IPS-18c (cell line): Measurements from ENCODE around the gene LILRB4.
"Not testable (repeated sequence)": the region's sequence is repeated elsewhere in the genome, so short reads cannot be mapped to it uniquely, and the experiment has no call there.

Experiments
- H3K4me3 ChIP-seq: 2 replicates; pipeline ENCODE4 v1.7.0; 2013; ENCODE audit warnings: low read depth, mild to moderate bottlenecking, low read length, moderate library complexity; ENCODE audit not compliant: insufficient read depth
- H3K9me3 ChIP-seq: one replicate; pipeline ENCODE4 v1.6.1; 2013; ENCODE audit warnings: mild to moderate bottlenecking, low read length, moderate library complexity; ENCODE audit not compliant: control insufficient read depth, insufficient read depth

The LILRB4 gene

DNA sequence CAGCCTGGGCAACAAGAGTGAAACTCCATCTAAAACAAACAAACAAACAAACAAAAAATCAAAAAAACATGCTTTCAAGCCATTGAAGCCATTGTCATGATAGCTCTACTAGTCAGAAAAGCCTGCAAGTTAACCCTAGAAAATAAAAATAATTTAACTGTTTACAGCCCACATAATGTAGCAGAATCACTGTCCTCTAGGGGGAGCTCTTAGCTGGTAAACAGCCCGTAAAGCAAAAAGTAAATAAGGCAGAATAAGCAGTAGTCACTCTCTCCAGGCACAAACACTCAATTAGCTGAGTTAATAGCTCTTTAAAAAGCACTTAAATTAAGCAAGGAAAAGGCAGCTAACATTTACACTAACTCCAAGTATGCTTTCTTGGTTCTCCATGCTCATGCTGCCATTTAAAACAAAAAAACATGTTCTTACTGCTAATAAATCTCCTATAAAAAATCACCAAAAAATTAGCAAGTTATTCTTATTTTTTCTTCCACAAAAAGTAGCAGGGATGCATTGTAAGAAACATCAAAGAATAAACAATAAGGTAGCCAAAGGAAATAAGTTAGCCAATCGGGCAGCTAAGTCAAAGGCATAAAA lies 11.3 kb downstream of the LILRB4 start:
- Histone ChIP-seq H3K4me3 (no peak overlapping the region), H3K9me3 (peaks cover 6% of the 10 kb centered on the region)

GRCh38 chr19:54676210-54676834 lies 13.5 kb downstream of the LILRB4 start:
- H3K4me3 ChIP-seq, H3K9me3 ChIP-seq: not testable (repeated sequence)

- H3K9me3 ChIP-seq: peaks cover 2% of the 10 kb centered on the region
- no peak overlapping the region for H3K4me3 ChIP-seq
Measured at GRCh38 chr19:54677217-54677616, 14.4 kb downstream of the LILRB4 start.

GRCh38 chr19:54681596-54681995 lies 18.8 kb downstream of the LILRB4 start:
- H3K4me3 ChIP-seq, H3K9me3 ChIP-seq: not testable (repeated sequence)

DNA sequence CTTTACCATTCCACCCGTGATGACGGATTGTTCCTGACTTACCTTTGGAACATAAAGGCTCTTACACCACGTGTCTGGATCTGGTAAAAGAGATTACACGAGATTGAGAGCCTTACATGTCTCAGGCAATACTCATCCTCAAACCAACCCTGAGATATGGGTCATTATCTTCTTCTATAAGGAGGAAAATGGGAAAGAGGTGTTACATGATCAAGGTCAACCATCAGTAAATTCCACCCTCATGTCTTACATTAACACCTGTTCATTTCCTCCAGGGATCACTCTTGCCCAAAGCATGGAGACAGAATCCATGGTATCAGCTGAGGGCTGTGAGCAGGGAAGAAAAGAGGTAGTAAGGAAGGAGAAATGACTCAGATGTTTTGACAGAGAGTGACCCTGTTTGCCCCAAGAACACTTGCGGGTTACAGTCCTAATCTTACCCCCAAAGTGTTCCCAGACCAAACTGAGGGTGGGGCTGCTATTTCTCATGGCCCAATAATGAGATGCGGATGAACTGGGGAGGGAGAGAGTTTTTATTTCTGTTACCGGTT lies 19.6 kb downstream of the LILRB4 start:
- peaks cover 8% of the 10 kb centered on the region for H3K9me3 ChIP-seq
- H3K4me3 ChIP-seq: no peak overlapping the region

DNA sequence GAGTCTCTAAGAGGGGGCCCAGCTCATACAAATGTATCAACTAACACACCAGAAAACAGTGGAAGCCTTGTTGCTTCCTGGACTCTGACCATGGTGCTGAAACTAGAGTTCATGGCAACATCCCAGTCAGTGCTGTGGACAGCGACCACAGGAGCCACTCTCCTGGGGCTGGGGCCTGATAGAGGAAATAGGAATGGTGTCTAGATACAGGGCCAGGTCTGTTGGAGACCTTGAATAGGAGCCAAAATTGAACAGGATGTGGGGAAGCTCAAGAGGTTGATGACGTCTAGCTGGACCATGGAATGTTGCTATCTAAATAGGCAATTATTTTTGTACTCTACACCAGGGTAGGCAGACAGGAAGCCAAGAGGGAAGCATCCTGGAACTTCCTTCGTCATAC lies 21.7 kb downstream of the LILRB4 start:
- Histone ChIP-seq H3K4me3 (no peak overlapping the region), H3K9me3 (peaks cover 6% of the 10 kb centered on the region)

DNA sequence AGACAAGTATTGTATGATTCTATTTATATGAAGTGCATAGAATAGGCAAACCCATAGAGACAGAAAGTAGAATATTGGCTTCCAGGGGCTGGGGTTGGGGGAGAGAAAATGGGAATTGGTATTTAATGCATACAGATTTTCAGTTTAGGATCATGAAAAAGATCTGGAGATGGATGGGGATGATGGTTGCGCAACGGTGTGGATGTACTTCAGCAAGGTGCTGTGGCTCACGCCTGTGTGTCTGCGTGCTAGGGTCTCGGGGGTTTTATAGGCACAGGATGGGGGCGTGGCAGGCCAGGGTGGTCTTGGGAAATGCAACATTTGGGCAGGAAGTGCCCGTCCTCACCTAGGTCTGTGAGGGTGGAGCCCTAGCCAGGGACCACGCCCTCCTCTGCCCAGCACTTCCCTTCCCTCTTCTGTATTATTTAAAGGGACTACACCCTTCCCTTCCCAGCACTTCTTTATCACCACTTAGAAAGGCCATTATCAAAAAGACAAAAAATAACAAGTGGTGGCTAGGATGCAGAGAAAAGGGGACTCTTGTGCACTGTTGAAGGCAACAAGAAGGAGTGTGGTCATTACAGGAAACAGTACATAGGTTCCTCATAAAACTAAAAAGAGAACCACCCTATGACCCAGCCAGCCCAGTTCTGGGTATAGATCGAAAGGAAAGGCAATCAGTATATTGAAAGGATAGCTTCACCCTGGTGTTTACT lies 29.0 kb downstream of the LILRB4 start:
- Histone ChIP-seq H3K4me3 (no peak overlapping the region; the same call in 1 of the 2 replicates), H3K9me3 (peaks cover 13% of the 10 kb centered on the region)

DNA sequence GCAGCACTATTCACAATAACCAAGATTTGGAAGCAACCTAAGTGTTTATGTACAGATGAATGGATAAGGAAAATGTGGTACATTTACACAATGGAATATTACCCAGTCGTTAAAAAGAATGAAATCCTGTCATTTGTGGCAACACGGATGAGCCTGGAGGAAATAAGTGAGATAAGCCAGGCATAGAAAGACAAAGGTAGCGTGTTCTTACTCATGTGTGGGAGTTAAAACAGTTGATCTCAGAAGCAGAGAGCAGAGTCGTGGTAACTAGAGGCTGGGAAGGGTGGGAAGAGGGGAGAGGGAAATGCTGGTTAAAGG lies 29.5 kb downstream of the LILRB4 start:
- H3K4me3 ChIP-seq: no peak overlapping the region
- peaks cover 12% of the 10 kb centered on the region for H3K9me3 ChIP-seq

GRCh38 chr19:54694648-54695047 lies 31.9 kb downstream of the LILRB4 start:
- peaks cover 14% of the 10 kb centered on the region for H3K9me3 ChIP-seq

GRCh38 chr19:54696117-54696548 lies 33.3 kb downstream of the LILRB4 start:
- H3K9me3 ChIP-seq: peaks cover 21% of the 10 kb centered on the region
- no peak overlapping the region for H3K4me3 ChIP-seq

More at GRCh38 chr19:54694648-54695047, 31.9 kb downstream of the LILRB4 start:
- H3K4me3 ChIP-seq: no peak overlapping the region

- Histone ChIP-seq H3K4me3 (no peak overlapping the region), H3K9me3 (peaks cover 24% of the 10 kb centered on the region)
Measured at GRCh38 chr19:54696766-54697165, 34.0 kb downstream of the LILRB4 start.

DNA sequence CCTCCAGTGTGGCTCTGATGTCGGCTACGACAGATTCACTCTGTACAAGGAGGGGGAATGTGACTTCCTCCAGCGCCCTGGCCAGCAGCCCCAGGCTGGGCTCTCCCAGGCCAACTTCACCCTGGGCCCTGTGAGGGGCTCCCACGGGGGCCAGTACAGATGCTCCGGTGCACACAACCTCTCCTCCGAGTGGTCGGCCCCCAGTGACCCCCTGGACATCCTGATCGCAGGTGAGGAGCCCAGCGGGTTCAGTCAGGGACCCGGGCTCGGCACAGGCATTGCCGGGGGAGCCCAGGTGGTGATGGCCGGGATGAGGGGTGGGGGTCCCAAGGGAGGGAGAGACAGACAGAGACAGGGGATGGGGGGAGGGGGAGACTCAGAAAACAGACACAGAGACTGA lies 34.9 kb downstream of the LILRB4 start:
- not testable (repeated sequence) for H3K4me3 ChIP-seq
- H3K9me3 ChIP-seq: peaks cover 23% of the 10 kb centered on the region

DNA sequence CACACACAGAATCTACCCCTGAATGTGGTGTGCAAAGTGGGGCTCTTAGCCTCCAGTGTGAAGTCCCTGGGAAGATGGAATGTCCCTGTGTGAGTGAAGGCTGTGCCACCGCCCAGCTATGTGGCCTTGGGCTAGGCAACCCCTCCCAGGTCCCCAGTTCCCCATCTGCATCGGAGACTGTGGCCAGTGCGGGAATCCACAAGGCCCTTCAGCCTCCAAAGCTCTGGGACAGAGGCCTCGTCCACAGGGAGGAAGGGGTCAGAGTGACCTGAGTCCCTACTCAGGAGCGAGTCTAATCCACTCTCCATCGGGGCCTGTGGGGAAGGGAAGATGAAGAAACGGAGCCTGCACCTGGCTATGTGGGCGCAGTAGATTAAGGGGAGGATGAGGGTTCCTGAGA lies 42.1 kb downstream of the LILRB4 start:
- Histone ChIP-seq H3K4me3 (no peak overlapping the region), H3K9me3 (peaks cover 33% of the 10 kb centered on the region)

GRCh38 chr19:54707962-54708361 lies 45.2 kb downstream of the LILRB4 start:
- Histone ChIP-seq H3K4me3 (no peak overlapping the region; the same call in 1 of the 2 replicates), H3K9me3 (peaks cover 22% of the 10 kb centered on the region)

- Histone ChIP-seq H3K9me3 (peaks cover 16% of the 10 kb centered on the region), H3K4me3 (no peak overlapping the region)
Measured at GRCh38 chr19:54708781-54709180, 46.0 kb downstream of the LILRB4 start.

DNA sequence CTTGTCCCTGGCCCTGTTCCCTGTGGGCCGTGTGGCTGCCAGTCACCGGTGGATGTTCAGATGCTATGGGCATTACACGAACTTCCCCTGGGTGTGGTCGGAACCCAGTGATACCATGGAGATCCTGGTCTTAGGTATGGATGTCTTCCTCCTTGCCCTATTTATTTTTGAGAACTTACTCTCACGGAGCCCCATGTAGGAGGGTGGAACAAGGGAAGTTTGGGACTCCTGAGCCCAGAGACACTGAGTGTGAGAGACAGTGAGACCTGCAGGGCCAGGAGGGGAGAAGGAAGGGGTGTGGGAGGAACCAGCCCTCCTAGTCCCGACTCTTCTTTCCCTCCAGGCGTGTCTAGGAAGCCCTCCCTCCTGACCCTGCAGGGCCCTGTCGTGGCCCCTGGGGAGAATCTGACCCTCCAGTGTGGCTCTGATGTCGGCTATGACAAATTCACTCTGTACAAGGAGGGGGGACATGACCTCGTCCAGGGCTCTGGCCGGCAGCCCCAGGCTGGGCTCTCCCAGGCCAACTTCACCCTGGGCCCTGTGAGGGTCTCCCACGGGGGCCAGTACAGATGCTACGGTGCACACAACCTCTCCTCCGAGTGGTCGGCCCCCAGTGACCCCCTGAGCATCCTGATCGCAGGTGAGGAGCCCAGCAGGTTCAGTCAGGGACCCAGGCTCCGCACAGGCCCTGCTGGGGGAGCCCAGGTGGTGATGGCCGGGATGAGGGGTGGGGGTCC lies 46.6 kb downstream of the LILRB4 start:
- Histone ChIP-seq H3K9me3 (peaks cover 13% of the 10 kb centered on the region), H3K4me3 (no peak overlapping the region)

GRCh38 chr19:54709956-54710355 lies 47.2 kb downstream of the LILRB4 start:
- peaks cover 11% of the 10 kb centered on the region for H3K9me3 ChIP-seq
- H3K4me3 ChIP-seq: not testable (repeated sequence)
